NK-92 treated with Interleukin-12 subunit alpha and Interleukin-12 subunit beta, amount 100 ng/mL, for 24 hours (cell line): ENCODE results near the gene KDM5B.

ENCODE experiments used
- DNase-seq: peaks from one replicate; lab custom pipeline; 2025; lab: John Stamatoyannopoulos, UW

Gene KDM5B

DNA sequence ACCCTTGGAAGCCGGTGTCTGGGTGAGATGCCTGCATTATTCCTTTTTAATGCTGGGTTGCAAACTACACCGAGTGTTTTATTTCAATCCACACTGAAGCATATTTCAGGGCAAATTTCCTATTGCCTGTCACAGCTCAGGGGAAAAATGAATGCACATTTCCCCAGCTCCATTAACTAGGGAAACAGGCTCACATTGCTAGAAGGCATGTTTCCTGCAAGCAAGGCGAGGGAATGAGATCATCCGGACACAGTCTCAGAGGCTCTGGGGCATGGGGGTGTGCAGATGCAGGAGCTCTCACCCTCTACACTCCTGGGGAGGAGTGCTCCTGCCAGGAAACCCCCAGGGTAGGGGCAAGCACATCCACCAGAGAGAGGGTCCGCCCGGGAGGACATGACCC, 122.6 kb downstream of the KDM5B start:
- DNase-seq = no peak

DNA sequence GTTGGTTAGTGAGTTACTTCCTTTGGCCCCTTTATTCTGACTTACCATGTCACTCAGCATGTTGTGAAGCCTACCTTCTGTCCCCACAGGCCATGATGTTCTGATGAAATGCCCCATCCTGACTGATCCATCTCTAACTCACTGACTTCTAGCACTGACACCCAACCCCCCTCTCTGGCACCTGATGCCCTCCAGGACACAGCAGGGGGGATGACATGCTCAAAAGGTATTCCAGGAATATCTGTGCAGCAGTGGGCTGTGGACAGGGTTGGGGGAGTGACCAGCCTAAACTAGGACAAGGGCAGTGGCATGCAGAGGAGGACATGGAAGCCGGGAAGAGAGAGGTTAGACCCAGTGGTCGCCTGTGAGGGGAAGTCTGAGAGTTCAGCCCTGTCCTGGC, 123.5 kb downstream of the KDM5B start:
- DNase-seq = no peak

DNA sequence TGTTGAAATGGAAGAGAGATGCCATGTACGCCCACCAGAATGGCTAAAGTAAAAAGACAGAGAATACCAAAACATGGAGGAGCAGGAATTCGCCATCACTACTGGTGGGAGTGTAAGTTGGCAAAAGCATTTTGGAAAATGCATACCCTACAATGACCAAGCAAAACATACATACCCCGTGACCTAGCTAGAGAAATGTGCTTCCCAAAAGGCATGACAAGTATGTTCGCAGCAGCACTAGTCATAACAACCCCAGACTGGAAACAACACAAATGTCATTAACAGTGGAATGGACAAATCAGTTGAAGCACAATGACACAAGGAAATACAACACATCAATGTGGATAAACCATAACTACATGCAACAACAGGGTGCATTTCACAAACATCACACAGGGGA, 125.2 kb downstream of the KDM5B start:
- no peak for DNase-seq

DNA sequence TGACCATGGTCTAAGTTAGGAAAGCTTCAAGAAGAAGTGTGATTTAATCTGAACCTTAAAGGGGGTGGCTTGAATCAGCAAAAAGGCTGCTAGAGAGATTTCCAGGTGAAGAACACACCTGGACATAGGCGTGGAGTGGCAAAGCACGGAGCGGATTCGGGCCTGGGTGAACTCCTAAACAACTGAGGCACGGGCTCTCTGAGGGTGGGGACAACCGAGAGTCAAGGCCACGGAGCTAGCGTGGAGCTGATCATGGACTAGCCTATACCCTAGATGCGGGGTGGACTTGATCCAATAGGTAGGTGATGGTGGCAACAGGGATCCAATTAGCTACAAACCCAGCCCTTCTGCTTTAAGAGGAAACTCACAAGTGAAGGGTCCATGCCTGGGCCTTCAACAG, 125.7 kb downstream of the KDM5B start:
- DNase-seq = no peak

DNA sequence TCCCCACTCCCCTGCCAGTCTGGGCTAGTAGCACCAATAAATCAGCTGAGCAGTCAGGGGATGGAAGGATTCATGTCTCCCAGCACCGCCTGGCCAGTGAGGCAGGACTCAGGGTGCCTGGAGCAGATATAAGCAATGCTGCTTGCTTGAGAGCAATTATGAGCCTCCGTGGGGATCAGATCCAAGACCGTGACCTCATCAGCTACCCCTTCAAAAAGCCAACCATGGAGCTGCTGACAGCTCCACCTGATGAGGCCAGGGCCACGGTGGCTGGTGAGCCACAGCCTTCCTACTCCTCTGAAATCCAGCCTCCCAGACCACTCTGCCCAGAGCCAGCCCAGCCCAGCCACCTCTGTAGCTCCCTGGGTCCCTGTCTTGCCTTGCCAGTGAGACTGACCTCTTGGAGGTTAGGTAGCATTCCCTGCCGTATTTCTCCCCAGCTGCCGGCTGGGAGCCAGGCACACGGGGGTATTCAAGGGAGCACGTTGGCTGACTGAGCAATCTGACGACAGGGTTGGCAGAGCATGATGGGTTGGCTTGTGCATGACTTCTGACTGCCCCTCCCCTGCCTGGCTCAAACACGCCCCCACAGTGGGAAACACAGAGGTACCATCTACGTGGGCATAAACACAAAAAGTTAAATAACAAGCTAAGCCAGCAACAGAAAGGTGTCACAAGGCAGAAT, 126.3 kb downstream of the KDM5B start:
- DNase-seq = no peak

DNA sequence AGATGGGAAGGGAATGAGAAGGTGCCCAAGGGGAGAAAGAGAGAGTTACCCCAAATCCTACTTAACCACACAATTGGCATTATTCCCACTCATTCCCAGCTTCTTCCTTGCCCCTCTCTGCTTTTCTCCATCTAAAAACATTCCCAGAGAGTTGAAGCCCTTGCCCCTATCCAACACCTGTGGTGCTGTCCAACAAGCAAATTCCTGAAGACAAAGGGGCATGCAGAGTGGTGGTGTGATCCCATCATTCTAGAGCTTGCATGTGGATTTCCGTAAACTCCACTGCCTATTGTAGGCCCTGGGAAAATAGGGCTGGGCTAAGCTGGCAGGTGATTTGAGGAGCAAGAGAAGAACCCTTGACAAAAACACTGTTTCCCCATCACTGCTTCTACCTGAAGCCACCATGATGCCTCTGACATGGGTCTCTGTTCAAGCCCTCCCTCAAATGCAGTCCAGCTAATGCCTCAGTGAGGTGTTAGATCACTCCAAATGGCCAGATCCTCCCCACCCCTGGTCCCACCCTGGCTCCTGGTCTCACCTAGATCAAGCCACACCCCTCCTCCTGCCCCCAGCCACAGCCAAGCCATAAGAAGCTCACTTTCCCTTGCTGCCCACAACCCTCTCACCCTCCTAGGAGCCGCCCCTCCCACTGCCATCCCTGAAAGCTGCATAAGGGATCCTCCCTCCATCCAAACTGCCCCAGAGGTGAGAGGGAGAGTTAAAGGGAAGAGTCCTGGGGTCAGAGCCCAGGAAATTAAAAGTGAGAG, 127.5 kb downstream of the KDM5B start:
- DNase-seq = no peak

DNA sequence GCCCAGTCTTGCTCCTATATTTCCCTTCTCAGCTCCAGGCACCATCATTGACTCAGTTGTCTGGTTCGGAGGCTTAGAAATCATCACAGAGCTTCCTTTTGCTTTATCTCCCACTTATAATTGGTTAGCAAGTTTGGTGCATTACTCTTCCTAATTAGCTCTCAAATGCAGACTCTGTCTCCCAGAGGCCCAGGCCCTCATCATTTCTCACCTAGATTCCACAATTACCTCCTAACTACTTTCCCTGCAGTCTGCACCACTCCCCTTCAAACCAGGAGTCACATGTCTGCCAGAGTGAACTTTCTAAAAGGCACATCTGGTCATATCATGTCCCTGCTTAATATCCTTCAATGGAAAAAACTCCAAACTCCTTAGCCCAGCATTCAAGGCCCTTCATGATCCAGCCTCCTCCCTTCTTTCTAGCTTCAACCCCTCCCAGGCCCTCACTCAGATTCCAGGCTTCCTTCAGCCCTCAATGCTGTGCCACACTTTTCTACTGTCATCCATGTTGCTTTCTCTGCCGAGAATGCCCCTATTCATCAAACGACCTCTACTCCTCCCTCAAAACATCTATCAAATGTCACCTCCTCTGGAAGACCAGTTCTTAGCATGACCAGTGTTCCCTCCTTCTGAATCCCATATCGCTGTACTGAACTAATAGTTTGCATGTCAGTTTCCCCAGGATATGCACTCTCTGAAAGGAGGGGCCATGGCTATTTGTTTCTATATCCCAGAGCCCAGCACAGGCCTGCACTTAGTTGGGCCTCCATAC, 128.6 kb downstream of the KDM5B start:
- DNase-seq = no peak

DNA sequence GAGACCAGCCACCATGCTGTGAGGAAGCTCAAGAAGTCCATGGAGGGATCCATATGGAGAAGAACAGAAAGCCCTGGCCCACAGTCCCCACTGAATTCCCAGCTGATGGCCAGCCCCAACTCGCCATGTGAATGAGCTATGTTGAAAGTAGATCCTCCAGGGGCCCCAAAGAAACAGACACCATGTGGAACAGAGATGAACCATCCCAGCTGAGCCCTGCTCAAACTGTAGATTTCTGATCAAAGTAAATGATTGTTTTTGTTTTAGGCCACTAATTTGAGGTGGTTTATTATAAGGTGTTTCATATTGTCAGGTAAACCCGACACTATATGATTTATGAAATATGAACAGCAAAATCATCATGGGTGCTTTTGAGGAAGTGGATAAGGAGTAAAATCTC, 130.8 kb downstream of the KDM5B start:
- DNase-seq = no peak
